Measurements from ENCODE around the gene MCM9. TPM values are rescaled to one million over a fixed set of nuclear protein-coding genes. Genes with fewer than 3 reads are reported as not detected.

The MCM9 gene
- total RNA-seq = 13.4 and 14.3 TPM in 2 replicates

DNA sequence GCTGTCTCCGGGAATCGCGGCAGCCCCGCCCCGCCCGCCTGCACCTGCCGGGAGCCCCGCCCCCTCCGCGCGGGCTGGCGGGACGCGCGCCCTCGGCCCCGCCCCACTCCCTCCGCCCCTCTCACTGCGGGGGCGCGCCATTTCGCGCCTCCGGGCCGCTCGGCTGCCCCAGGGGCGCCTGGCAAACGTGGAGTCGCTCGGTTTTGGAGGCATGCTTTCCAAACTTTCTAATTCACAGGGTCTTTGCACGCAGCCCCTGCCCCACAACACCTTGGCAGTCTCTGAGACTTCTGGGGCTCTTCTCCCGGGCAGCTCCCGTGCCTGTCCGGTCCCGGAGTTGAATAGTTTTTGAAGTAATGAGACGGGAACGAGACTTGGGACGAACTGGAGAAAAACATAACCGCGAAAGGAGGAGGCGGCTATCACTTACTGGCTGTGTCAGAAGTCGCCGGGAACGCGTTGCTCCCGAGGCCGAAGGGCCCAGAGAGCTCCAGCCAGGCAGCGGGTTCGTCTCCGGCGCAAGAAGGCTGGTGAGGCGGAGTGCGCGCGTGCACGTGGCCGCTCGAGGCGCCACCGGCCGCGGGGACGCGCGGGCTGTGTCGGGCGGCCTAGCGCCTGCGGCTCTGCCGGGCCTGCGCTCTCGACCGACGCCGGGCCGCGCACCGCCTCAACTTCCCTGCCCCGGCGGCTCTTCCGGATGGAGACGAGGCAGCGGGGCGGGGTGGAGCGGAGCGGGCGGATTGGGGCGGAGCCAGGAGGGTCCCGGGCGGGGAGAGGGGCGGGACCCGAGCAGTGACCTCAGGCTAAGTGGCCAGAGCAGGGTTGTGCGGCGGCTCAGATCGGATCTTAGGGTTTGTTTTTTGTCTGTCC is at the start of gene MCM9:
MCM9 (minus strand) TSS at position 699 of the 870 bp plus-strand sequence. CDS start 3,436 bp downstream, outside the sequence.

DNA sequence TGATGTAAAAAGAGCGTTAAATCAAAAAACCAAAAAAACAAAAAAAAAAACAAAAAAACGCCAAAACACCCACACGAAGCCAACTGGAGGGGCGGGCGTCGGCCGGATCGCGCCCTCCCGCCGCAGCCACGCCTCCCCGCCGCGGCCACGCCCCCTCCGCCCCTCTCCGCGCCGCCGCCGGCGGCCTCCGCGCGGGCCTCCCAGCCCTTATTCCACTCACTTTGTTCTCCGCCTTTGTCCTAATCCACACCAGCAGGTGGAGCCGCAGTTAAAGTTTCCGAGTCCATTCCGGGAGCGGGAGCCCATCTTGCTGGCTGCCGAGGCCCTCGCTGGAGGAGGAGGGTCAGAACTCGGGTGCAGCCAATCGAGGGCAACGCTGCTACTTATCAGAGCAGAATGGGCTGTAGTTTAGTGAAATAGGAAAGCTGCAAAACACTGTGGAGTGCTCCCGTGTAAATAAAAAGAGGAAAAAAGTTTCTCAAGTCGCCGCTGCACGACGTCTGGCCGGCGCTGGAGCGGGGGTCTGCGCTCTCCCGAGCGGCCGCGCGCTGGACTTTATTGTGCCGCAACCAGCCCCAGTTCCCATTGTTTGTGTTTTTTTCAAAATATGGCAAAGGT is 41.0 kb downstream of the MCM9 start, which contains the start of gene ASF1A:
ASF1A (plus strand) TSS at position 346 of the 618 bp plus-strand sequence; CDS start at position 608, 262 bp downstream.

Other genes starting within 250 kb of the MCM9 start
- 15.1 and 17.9 TPM in 2 replicates for gene ASF1A, start 41.0 kb downstream of the MCM9 start, total RNA-seq
- 0.18 and 0.89 TPM in 2 replicates for gene FAM184A, start 143.5 kb upstream of the MCM9 start, total RNA-seq

Data from smooth muscle cell of the umbilical artery (primary cell).